ENCODE measurements around the gene ATP1A2. TPM values are rescaled to one million over a fixed set of nuclear protein-coding genes. Genes with fewer than 3 reads are reported as not detected.

The ATP1A2 gene
- total RNA-seq, 2 experiments from 2014 or later = not detected

GRCh38 chr1:160098852-160099561 lies 16.6 kb upstream of the ATP1A2 start:
- peak overlapping the region; percentile 69 for H3K4me3 Mint-ChIP-seq
- H3K27me3 Mint-ChIP-seq = no peaks in the 10 kb centered on the region
- TF ChIP-seq, protein P1, sequence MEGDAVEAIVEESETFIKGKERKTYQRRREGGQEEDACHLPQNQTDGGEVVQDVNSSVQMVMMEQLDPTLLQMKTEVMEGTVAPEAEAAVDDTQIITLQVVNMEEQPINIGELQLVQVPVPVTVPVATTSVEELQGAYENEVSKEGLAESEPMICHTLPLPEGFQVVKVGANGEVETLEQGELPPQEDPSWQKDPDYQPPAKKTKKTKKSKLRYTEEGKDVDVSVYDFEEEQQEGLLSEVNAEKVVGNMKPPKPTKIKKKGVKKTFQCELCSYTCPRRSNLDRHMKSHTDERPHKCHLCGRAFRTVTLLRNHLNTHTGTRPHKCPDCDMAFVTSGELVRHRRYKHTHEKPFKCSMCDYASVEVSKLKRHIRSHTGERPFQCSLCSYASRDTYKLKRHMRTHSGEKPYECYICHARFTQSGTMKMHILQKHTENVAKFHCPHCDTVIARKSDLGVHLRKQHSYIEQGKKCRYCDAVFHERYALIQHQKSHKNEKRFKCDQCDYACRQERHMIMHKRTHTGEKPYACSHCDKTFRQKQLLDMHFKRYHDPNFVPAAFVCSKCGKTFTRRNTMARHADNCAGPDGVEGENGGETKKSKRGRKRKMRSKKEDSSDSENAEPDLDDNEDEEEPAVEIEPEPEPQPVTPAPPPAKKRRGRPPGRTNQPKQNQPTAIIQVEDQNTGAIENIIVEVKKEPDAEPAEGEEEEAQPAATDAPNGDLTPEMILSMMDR (IDR thresholded peaks at IDR 0.05) = no peak
- intact Hi-C loops (cut with micrococcal nuclease) = loop anchor here (10.0 kb wide), 1 partner anchor 516 kb away; no protein-coding TSS in a partner anchor
- peak overlapping the region; percentile 89 for H3K27ac Mint-ChIP-seq
- H3K4me1 Mint-ChIP-seq (ENCODE audit: low read depth) = peaks cover 70% of the 10 kb centered on the region
- ATAC-seq (peak; percentile 89), DNase-seq (peak; percentile 99)
- H3K9me3 Mint-ChIP-seq = no peaks in the 10 kb centered on the region
- peaks cover 6% of the 10 kb centered on the region for H3K36me3 Mint-ChIP-seq (ENCODE audit: low read depth)
- ChIA-PET POLR2A (interaction anchor here (0.8 to 1.7 kb wide), 4 partner anchors 13 to 192 kb away, joined by 3 to 5 read pairs (median 4); partner anchors contain the start of gene TAGLN2), CTCF (interaction anchor here (1.0 to 7.3 kb wide), 7 partner anchors 10 to 193 kb away, joined by 3 to 119 read pairs (median 13); partner anchors contain the start of gene KCNJ9)

- peaks cover 64% of the 10 kb centered on the region for H3K4me1 Mint-ChIP-seq (ENCODE audit: low read depth)
- ChIA-PET POLR2A (interaction anchor here (1.0 kb wide), 1 partner anchor 191 kb away, joined by 3 read pairs; no protein-coding TSS in a partner anchor), CTCF (interaction anchor here (1.0 to 7.3 kb wide), 14 partner anchors 10 to 277 kb away, joined by 3 to 119 read pairs (median 14); partner anchors contain the start of genes DCAF8 and KCNJ9)
- no peaks in the 10 kb centered on the region for H3K9me3 Mint-ChIP-seq
- no peaks in the 10 kb centered on the region for H3K27me3 Mint-ChIP-seq
- no peak for DNase-seq
- H3K36me3 Mint-ChIP-seq (ENCODE audit: low read depth) = peaks cover 4% of the 10 kb centered on the region
- peak overlapping the region; percentile 69 for H3K4me3 Mint-ChIP-seq
- intact Hi-C loops (cut with micrococcal nuclease) = loop anchor here (5.0 to 10.0 kb wide), 4 partner anchors 107 to 515 kb away; partner anchors contain the start of gene PEA15
- TF ChIP-seq, protein P1 (IDR thresholded peaks at IDR 0.05) = no peak
- H3K27ac Mint-ChIP-seq = peak overlapping the region; percentile 90
- no peak for ATAC-seq
These were observed 15.7 kb upstream of the ATP1A2 start for GRCh38 chr1:160099716-160100375.

DNA sequence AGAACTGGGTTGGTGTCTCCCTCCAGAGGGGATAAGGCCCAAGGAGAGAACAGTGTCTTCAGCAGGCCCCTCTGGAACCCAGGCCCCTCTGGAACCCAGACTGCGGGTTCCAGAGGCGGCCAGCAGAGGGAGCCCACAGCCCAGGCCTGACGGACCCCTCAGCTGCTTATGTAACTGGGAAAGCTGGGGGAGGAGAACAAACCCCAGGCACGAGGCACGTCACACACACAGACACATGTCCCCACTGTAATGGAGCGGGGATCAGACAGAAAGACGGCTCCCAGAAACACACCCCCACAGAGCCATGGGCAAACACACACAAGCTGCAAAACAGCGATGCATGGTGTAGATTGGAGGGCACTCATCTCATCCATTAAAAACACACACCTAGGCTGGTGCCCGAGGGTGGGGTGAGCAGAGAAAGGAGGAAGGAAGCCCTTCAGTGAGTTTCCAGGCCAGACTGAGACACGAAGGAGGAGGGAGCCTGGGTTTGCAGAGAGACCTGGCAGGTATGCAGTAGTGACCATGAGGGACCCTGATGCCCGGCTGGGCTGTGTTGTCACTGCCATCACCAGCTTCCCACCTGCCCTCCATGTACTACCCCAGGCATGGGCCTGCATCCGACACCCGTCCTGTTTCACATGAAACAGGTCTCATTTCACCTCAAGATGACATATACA lies 14.4 kb upstream of the ATP1A2 start:
- POLR2A ChIA-PET = interaction anchor here (0.7 to 1.5 kb wide), 6 partner anchors 35 to 195 kb away, joined by 3 to 6 read pairs (median 4); partner anchors contain the start of gene PEX19
- DNase-seq = peak; percentile 88
- H3K27ac Mint-ChIP-seq = peak overlapping the region; percentile 90

GRCh38 chr1:160101717-160102522 lies 13.6 kb upstream of the ATP1A2 start:
- ChIA-PET CTCF (interaction anchor here (0.6 to 6.7 kb wide), 34 partner anchors 8 to 296 kb away, joined by 3 to 102 read pairs (median 6); partner anchors contain the start of genes CASQ1, DCAF8, PEX19 and PIGM), POLR2A (interaction anchor here (0.7 to 1.5 kb wide), 9 partner anchors 14 to 194 kb away, joined by 3 to 6 read pairs (median 3); partner anchors contain the start of genes ATP1A2 and PEX19)
- Mint-ChIP-seq H3K9me3 (no peaks in the 10 kb centered on the region), H3K27me3 (no peaks in the 10 kb centered on the region), H3K4me3 (no peak overlapping the region), H3K36me3 (ENCODE audit: low read depth) (peaks cover 2% of the 10 kb centered on the region), H3K4me1 (ENCODE audit: low read depth) (peaks cover 48% of the 10 kb centered on the region), H3K27ac (peak overlapping the region; percentile 90)
- ATAC-seq (no peak), DNase-seq (no peak)
- TF ChIP-seq, protein P1 (IDR thresholded peaks at IDR 0.05) = no peak
- intact Hi-C loops (cut with micrococcal nuclease) = loop anchor here (5.0 to 10.0 kb wide), 3 partner anchors 105 to 190 kb away; partner anchors contain the start of gene PEA15

More for the DNA sequence above, 14.4 kb upstream of the ATP1A2 start:
- peak overlapping the region; percentile 20 for H3K4me3 Mint-ChIP-seq
- intact Hi-C loops (cut with micrococcal nuclease) = loop anchor here (5.0 to 10.0 kb wide), 3 partner anchors 106 to 191 kb away; partner anchors contain the start of gene PEA15
- H3K9me3 Mint-ChIP-seq = no peaks in the 10 kb centered on the region
- no peaks in the 10 kb centered on the region for H3K27me3 Mint-ChIP-seq
- peak; percentile 28 for ATAC-seq
- TF ChIP-seq, protein P1 (IDR thresholded peaks at IDR 0.05) = peak; percentile 79
- peaks cover 55% of the 10 kb centered on the region for H3K4me1 Mint-ChIP-seq (ENCODE audit: low read depth)
- CTCF ChIA-PET = interaction anchor here (0.6 to 6.7 kb wide), 36 partner anchors 8 to 308 kb away, joined by 3 to 102 read pairs (median 4); partner anchors contain the start of genes CASQ1, DCAF8, PEX19 and PIGM
- peaks cover 4% of the 10 kb centered on the region for H3K36me3 Mint-ChIP-seq (ENCODE audit: low read depth)

Data from activated CD8-positive, alpha-beta T cell treated with anti-CD3 and anti-CD28 coated beads for 36 hours (primary cell).